Caco-2 (cell line): ENCODE results near the gene MCC. TPM values are rescaled to one million over a fixed set of nuclear protein-coding genes. Genes with fewer than 3 reads are reported as not detected.

ENCODE experiments used
- BruUV-seq: library from RNA; stranded (reverse); fragments of 400-500 nt; replicated peaks from 2 replicates; lab custom pipeline; 2021; lab: Mats Ljungman, UMichigan
- CTCF ChIA-PET: fragments of 300-600 bp; sonication (Branson Sonifier 250); formaldehyde crosslinking; loops from one replicate; lab custom pipeline; 2022; ENCODE audit warnings: antibody characterized with exemption; lab: Charles Lee
- POLR2A ChIA-PET: fragments of 300-600 bp; sonication (Branson Sonifier 250); formaldehyde crosslinking; loops from one replicate; lab custom pipeline; 2022; ENCODE audit warnings: antibody characterized with exemption; lab: Charles Lee
- DNase-seq, 2 experiments: peaks; one replicate each; pipeline versions ENCODE4 v3.0.0 to v3.0.0-alpha.2; 2020 to 2022
- H3K27me3 ChIP-seq: replicated peaks from 2 replicates; pipeline ENCODE4 v1.6.0; 2011; ENCODE audit warnings: low read length; ENCODE audit not compliant: control insufficient read depth, insufficient read depth
- H3K36me3 ChIP-seq: 2 replicates; pipeline ENCODE4 v1.5.1; 2011; ENCODE audit warnings: low read length; ENCODE audit not compliant: control insufficient read depth, insufficient read depth
- H3K4me1 ChIP-seq: fragments of 250-450 bp; sonication (Bioruptor Pico); 2 replicates; pipeline ENCODE4 v1.5.1; 2020; ENCODE audit warnings: mild to moderate bottlenecking
- H3K4me3 ChIP-seq: 2 replicates; pipeline ENCODE4 v1.5.1; 2011; ENCODE audit warnings: low read depth, mild to moderate bottlenecking, control low read depth, low read length
- H3K9me3 ChIP-seq: fragments of 250-450 bp; sonication (Bioruptor Pico); 2 replicates; pipeline ENCODE4 v1.5.1; 2020; ENCODE audit warnings: mild to moderate bottlenecking, moderate library complexity
- H3K27ac Mint-ChIP-seq: one replicate; pipeline ENCODE4 v1.8.0; 2022; ENCODE audit warnings: mixed read lengths; ENCODE audit not compliant: unreplicated experiment
- H3K27me3 Mint-ChIP-seq: one replicate; pipeline ENCODE4 v1.8.0; 2022; ENCODE audit warnings: mixed read lengths; ENCODE audit not compliant: insufficient read depth, unreplicated experiment
- H3K36me3 Mint-ChIP-seq: one replicate; pipeline ENCODE4 v1.8.0; 2022; ENCODE audit warnings: mild to moderate bottlenecking, mixed read lengths; ENCODE audit not compliant: insufficient read depth, unreplicated experiment
- H3K4me1 Mint-ChIP-seq: one replicate; pipeline ENCODE4 v1.8.0; 2022; ENCODE audit warnings: low read depth, mixed read lengths; ENCODE audit not compliant: unreplicated experiment
- H3K4me3 Mint-ChIP-seq: one replicate; pipeline ENCODE4 v1.8.0; 2022; ENCODE audit warnings: mild to moderate bottlenecking, moderate library complexity, mixed read lengths; ENCODE audit not compliant: unreplicated experiment
- H3K9me3 Mint-ChIP-seq: one replicate; pipeline ENCODE4 v1.8.0; 2022; ENCODE audit warnings: mixed read lengths; ENCODE audit not compliant: unreplicated experiment
- intact Hi-C: fragments of 100-400 bp; cut with micrococcal nuclease; formaldehyde crosslinking; loops from one replicate; pipeline ENCODE4 v1.10.0; 2022; ENCODE audit not compliant: unreplicated experiment
- total RNA-seq: library from RNA; stranded (reverse); gene quantifications from 2 replicates; pipeline ENCODE4 v1.2.3, GENCODE V29; 2022
- TF ChIP-seq, protein P1 (sequence below), 2 experiments: fragments of 200-600 bp in 1 of 2; IDR thresholded peaks; 1 replicate in 1 of 2; 2 replicates in 1 of 2; pipeline versions ENCODE4 v1.5.1 to v1.8.0; 2011 to 2022; ENCODE audit warnings: antibody characterized with exemption in 1 of 2, control low read depth in 1 of 2, inconsistent platforms in 1 of 2, low read depth in 1 of 2, low read length in 1 of 2, mild to moderate bottlenecking in 1 of 2, moderate library complexity in 1 of 2; ENCODE audit not compliant: insufficient read depth in 1 of 2, severe bottlenecking in 1 of 2, unreplicated experiment in 1 of 2

Gene MCC
- total RNA-seq, 1 experiment from 2014 or later = 0.09 TPM

DNA sequence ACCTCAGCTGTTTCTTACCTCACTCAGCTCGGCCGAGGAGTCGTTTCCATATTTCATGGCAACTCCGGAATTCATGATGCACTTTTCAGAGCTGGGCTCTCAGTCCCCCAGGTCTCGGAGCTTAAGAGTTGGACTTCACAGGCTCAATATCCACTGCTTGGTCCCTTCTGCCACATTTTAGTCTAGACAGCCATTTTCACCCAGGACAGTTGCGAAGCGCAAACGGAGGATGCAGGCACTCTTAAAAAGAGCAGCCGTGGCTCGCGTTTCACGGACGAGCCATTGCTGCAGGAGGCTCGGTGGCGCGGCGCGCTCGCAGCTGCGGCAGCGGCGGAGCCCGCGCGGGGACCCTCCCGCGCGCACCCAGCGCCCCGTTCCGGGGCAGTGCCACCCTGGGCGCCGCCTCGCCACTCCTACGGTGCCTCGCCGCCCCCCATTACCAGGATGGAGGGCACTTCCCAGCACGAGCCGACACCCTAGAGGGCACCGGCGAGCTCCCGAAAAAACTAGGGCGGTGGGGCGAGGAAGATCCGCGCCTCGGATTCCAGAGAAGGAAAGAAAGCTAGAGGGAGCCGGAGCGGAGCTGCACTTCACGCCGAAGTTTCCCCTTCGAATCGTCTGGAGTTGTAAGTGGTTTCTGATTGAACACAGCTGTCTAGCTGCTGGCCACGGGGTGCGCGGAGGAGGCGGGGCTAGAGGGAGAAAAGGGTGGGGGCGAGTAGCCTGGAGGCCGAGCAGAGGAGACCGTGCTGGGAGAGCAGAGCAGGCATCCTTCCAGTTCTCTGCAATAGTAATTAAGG lies 193.7 kb downstream of the MCC start:
- H3K27me3 Mint-ChIP-seq = peaks cover 45% of the 10 kb centered on the region
- TF ChIP-seq, protein P1, sequence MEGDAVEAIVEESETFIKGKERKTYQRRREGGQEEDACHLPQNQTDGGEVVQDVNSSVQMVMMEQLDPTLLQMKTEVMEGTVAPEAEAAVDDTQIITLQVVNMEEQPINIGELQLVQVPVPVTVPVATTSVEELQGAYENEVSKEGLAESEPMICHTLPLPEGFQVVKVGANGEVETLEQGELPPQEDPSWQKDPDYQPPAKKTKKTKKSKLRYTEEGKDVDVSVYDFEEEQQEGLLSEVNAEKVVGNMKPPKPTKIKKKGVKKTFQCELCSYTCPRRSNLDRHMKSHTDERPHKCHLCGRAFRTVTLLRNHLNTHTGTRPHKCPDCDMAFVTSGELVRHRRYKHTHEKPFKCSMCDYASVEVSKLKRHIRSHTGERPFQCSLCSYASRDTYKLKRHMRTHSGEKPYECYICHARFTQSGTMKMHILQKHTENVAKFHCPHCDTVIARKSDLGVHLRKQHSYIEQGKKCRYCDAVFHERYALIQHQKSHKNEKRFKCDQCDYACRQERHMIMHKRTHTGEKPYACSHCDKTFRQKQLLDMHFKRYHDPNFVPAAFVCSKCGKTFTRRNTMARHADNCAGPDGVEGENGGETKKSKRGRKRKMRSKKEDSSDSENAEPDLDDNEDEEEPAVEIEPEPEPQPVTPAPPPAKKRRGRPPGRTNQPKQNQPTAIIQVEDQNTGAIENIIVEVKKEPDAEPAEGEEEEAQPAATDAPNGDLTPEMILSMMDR (IDR thresholded peaks at IDR 0.05; ENCODE audit: insufficient read depth in 1 of 2, low read depth in 1 of 2, low read length in 1 of 2, severe bottlenecking in 1 of 2, unreplicated experiment in 1 of 2) = no peak
- BruUV-seq = no TSS peak
- H3K36me3 Mint-ChIP-seq = no peaks in the 10 kb centered on the region
- Histone ChIP-seq H3K27me3 (peaks cover 8% of the 10 kb centered on the region), H3K36me3 (no peaks in the 10 kb centered on the region), H3K4me1 (no peaks in the 10 kb centered on the region), H3K9me3 (no peaks in the 10 kb centered on the region), H3K4me3 (peak overlapping the region; percentile 40)
- peak; percentile 50 to 55 for DNase-seq
- H3K4me1 Mint-ChIP-seq = peaks cover 6% of the 10 kb centered on the region
- no peaks in the 10 kb centered on the region for H3K9me3 Mint-ChIP-seq
- CTCF ChIA-PET = no interaction called here
- intact Hi-C loops = no loop called here
- POLR2A ChIA-PET = no interaction called here
- no peak overlapping the region for H3K27ac Mint-ChIP-seq
- H3K4me3 Mint-ChIP-seq = peak overlapping the region; percentile 75

DNA sequence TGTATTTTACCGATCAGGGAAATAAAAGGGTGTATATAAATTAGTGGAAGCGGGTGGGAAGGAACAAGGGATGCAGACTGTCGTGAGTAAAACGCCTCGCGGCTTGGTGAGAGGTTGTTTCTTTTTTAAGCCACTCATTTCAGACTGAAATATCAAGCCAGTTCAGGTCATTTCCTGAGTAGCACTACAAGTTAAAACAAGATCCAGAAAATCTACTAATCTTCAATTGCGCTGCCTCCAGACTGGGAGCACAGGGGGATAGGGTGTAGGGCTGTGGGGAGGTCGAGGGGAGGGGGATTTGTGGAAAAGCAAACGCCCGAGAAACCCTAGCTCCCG lies 194.3 kb downstream of the MCC start:
- TF ChIP-seq, protein P1 (IDR thresholded peaks at IDR 0.05; ENCODE audit: insufficient read depth in 1 of 2, low read depth in 1 of 2, low read length in 1 of 2, severe bottlenecking in 1 of 2, unreplicated experiment in 1 of 2) = no peak
- no peak overlapping the region for H3K27ac Mint-ChIP-seq
- H3K36me3 ChIP-seq = no peaks in the 10 kb centered on the region
- intact Hi-C loops = no loop called here
- no peaks in the 10 kb centered on the region for H3K9me3 Mint-ChIP-seq
- H3K4me3 Mint-ChIP-seq = peak overlapping the region; percentile 75
- ChIA-PET CTCF (no interaction called here), POLR2A (no interaction called here)
- H3K4me1 ChIP-seq = no peaks in the 10 kb centered on the region
- peaks cover 45% of the 10 kb centered on the region for H3K27me3 Mint-ChIP-seq
- no peak for DNase-seq
- H3K4me1 Mint-ChIP-seq = peaks cover 6% of the 10 kb centered on the region
- no TSS peak for BruUV-seq
- no peaks in the 10 kb centered on the region for H3K9me3 ChIP-seq
- peaks cover 8% of the 10 kb centered on the region for H3K27me3 ChIP-seq
- no peaks in the 10 kb centered on the region for H3K36me3 Mint-ChIP-seq
- no peak overlapping the region for H3K4me3 ChIP-seq

DNA sequence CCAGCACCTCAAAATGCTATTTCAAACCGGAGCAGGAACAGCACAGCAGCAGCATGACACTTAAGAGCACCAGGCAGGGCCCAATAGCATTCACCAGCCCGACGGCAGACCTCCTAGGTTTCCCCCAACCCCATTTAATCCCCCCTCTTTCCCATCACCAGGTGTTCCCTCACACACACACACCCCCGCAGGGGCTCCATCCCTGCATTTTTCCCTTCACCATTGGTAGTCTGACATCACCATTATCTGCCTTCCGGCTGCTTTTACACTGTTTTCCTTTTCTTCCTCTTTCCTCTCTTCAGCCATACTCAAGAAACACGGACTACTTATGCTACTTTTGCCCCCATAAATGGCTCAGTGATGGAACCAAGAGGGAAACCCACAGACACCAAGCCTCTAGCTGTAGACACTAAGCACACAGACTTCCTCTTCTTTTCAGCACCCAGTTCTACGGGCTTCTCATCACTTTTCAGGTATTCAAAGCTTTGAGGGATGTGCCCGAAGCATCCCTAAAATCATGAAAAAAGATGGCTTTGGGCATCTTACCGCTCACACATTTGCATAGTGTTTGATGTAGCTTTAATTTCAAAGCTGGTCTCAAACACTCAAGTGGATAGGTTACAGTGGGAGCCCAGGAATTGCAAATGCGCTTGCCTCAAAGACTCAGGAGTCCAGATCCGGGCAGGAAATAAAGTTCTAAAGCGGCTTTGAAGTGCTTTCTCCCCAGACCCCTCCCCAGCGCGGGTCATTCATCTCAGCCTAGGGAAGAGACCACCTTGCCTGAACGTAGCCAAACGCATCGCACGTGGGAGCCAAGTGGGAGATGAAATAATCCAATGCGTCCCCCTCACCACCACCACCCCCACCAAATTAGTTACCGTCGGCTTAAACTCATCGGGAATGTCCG lies 194.9 kb downstream of the MCC start:
- ChIA-PET POLR2A (no interaction called here), CTCF (no interaction called here)
- TF ChIP-seq, protein P1 (IDR thresholded peaks at IDR 0.05; ENCODE audit: insufficient read depth in 1 of 2, low read depth in 1 of 2, low read length in 1 of 2, severe bottlenecking in 1 of 2, unreplicated experiment in 1 of 2) = no peak
- no peaks in the 10 kb centered on the region for H3K4me1 ChIP-seq
- H3K27me3 ChIP-seq = peaks cover 8% of the 10 kb centered on the region
- no peaks in the 10 kb centered on the region for H3K9me3 ChIP-seq
- Mint-ChIP-seq H3K4me3 (peak overlapping the region; percentile 75), H3K27ac (no peak overlapping the region), H3K4me1 (peaks cover 6% of the 10 kb centered on the region), H3K9me3 (no peaks in the 10 kb centered on the region), H3K36me3 (no peaks in the 10 kb centered on the region), H3K27me3 (peaks cover 41% of the 10 kb centered on the region)
- no TSS peak for BruUV-seq
- DNase-seq = no peak
- intact Hi-C loops = no loop called here
- H3K36me3 ChIP-seq = no peaks in the 10 kb centered on the region
- H3K4me3 ChIP-seq = no peak overlapping the region
